OCI-LY7 (cell line): ENCODE results near the gene ME1. TPM values are rescaled to one million over a fixed set of nuclear protein-coding genes. Genes with fewer than 3 reads are reported as not detected.
A peak's percentile ranks its signal among the peaks of the same experiment; 100 is the strongest.

ENCODE experiments used
- BruUV-seq: library from RNA; stranded (reverse); fragments of 400-500 nt; replicated peaks from 2 replicates; lab custom pipeline; 2021; lab: Mats Ljungman, UMichigan
- CTCF ChIA-PET: fragments of 300-600 bp; sonication (Branson Sonifier 250); formaldehyde crosslinking; loops from one replicate; lab custom pipeline; 2022; ENCODE audit warnings: antibody characterized with exemption; ENCODE audit not compliant: unreplicated experiment; lab: Charles Lee
- POLR2A ChIA-PET: fragments of 300-600 bp; sonication (Branson Sonifier 250); formaldehyde crosslinking; loops from one replicate; lab custom pipeline; 2022; ENCODE audit warnings: antibody characterized with exemption; lab: Charles Lee
- DNase-seq: peaks from one replicate; pipeline ENCODE4 v3.0.0-alpha.2; 2015; ENCODE audit warnings: low spot score
- H2AFZ ChIP-seq: fragments of 200-600 bp; sonication (generic), shearing (Covaris generic); 2 replicates; pipeline ENCODE4 v1.6.1; 2014; ENCODE audit warnings: mild to moderate bottlenecking, antibody characterized with exemption, low read length, moderate library complexity
- H3K27ac ChIP-seq: fragments of 200-600 bp; sonication (generic); 2 replicates; pipeline ENCODE4 v1.5.1; 2014; ENCODE audit warnings: mixed run types, low read depth, mild to moderate bottlenecking, moderate library complexity, low read length, inconsistent platforms; ENCODE audit not compliant: poor library complexity, severe bottlenecking
- H3K36me3 ChIP-seq: fragments of 200-600 bp; sonication (generic); 2 replicates; pipeline ENCODE4 v1.6.1; 2014; ENCODE audit warnings: mild to moderate bottlenecking, antibody characterized with exemption, low read length, moderate library complexity, mixed read lengths; ENCODE audit not compliant: insufficient read depth
- H3K4me1 ChIP-seq: fragments of 200-600 bp; sonication (generic); 2 replicates; pipeline ENCODE4 v1.5.1; 2014; ENCODE audit warnings: mild to moderate bottlenecking, low read length; ENCODE audit not compliant: insufficient read depth, poor library complexity, severe bottlenecking
- H3K4me2 ChIP-seq: fragments of 200-600 bp; sonication (generic); 2 replicates; pipeline ENCODE4 v1.6.1; 2014; ENCODE audit warnings: mild to moderate bottlenecking, low read length
- H3K4me3 ChIP-seq: fragments of 200-600 bp; sonication (generic); 2 replicates; pipeline ENCODE4 v1.5.1; 2014; ENCODE audit warnings: mild to moderate bottlenecking, low read depth, low read length; ENCODE audit not compliant: poor library complexity, severe bottlenecking
- H3K79me2 ChIP-seq: fragments of 200-600 bp; sonication (generic); 2 replicates; pipeline ENCODE4 v1.6.1; 2016; ENCODE audit warnings: low read depth, mild to moderate bottlenecking, low read length, moderate library complexity, mixed read lengths; ENCODE audit not compliant: insufficient read depth
- H3K9me2 ChIP-seq: fragments of 200-600 bp; sonication (generic); 2 replicates; pipeline ENCODE4 v1.6.1; 2016; ENCODE audit warnings: mild to moderate bottlenecking, low read length, mixed read lengths; ENCODE audit not compliant: insufficient read depth
- H3K9me3 ChIP-seq: fragments of 200-600 bp; sonication (generic); 2 replicates; pipeline ENCODE4 v1.6.1; 2014; ENCODE audit warnings: mild to moderate bottlenecking, mixed run types, low read length, mixed read lengths
- H4K20me1 ChIP-seq: fragments of 200-600 bp; sonication (generic); 2 replicates; pipeline ENCODE4 v1.6.1; 2014; ENCODE audit warnings: mild to moderate bottlenecking, antibody characterized with exemption, low read length, moderate library complexity, mixed read lengths; ENCODE audit not compliant: insufficient read depth
- CTCF ChIP-seq: fragments of 200-600 bp; sonication (generic); conservative IDR thresholded peaks from 2 replicates; pipeline ENCODE4 v1.5.1; 2014; ENCODE audit warnings: mild to moderate bottlenecking, antibody characterized with exemption, low read length, moderate library complexity, mixed read lengths
- EZH2phosphoT487 ChIP-seq: fragments of 200-600 bp; sonication (generic); IDR thresholded peaks from 2 replicates; pipeline ENCODE4 v1.6.1; 2018; ENCODE audit warnings: low read depth, borderline replicate concordance, mild to moderate bottlenecking, mixed run types, antibody characterized with exemption, low read length, moderate library complexity, mixed read lengths
- intact Hi-C: fragments of 100-400 bp; cut with micrococcal nuclease; formaldehyde crosslinking; loops from one replicate; pipeline ENCODE4 v1.10.0; 2022; ENCODE audit not compliant: unreplicated experiment
- total RNA-seq, 2 experiments: library from RNA; depleted of rRNA in 1 of 2; stranded (reverse); fragments of >200 nt in 1 of 2; shearing (Covaris generic) in 1 of 2; gene quantifications; 2 replicates each; pipeline ENCODE4 v1.2.3, GENCODE V29; 2014 to 2022

Gene ME1
- total RNA-seq, 2 experiments from 2014 or later: not detected

- no peaks in the 10 kb centered on the region for H3K4me1 ChIP-seq
- no peaks in the 10 kb centered on the region for H3K9me2 ChIP-seq
- BruUV-seq: no TSS peak
- no peak overlapping the region for H2AFZ ChIP-seq
- POLR2A ChIA-PET: interaction anchor here (0.6 to 0.9 kb wide), 2 partner anchors 10 to 77 kb away, joined by 3 read pairs; no protein-coding TSS in a partner anchor
- no peak overlapping the region for H3K27ac ChIP-seq
- H3K4me2 ChIP-seq: no peak overlapping the region
- intact Hi-C loops: no loop called here
- no peaks in the 10 kb centered on the region for H3K36me3 ChIP-seq
- no peaks in the 10 kb centered on the region for H4K20me1 ChIP-seq
- DNase-seq: peak; percentile 10
- CTCF ChIA-PET: no interaction called here
- TF ChIP-seq CTCF (peak; percentile 58), EZH2phosphoT487 (no peak)
- no peaks in the 10 kb centered on the region for H3K79me2 ChIP-seq
- no peaks in the 10 kb centered on the region for H3K9me3 ChIP-seq
- no peak overlapping the region for H3K4me3 ChIP-seq
Measured at GRCh38 chr6:83417880-83418663, 12.8 kb downstream of the ME1 start.

- intact Hi-C loops: no loop called here
- H3K4me2 ChIP-seq: no peak overlapping the region
- H3K9me3 ChIP-seq: no peaks in the 10 kb centered on the region
- DNase-seq: no peak
- H3K36me3 ChIP-seq: no peaks in the 10 kb centered on the region
- CTCF ChIA-PET: no interaction called here
- H3K4me1 ChIP-seq: no peaks in the 10 kb centered on the region
- H2AFZ ChIP-seq: no peak overlapping the region
- no peaks in the 10 kb centered on the region for H3K9me2 ChIP-seq
- POLR2A ChIA-PET: interaction anchor here (1.1 kb wide), 1 partner anchor 10 kb away, joined by 3 read pairs; no protein-coding TSS in a partner anchor
- H3K4me3 ChIP-seq: no peak overlapping the region
- no TSS peak for BruUV-seq
- no peaks in the 10 kb centered on the region for H4K20me1 ChIP-seq
- no peak overlapping the region for H3K27ac ChIP-seq
- no peaks in the 10 kb centered on the region for H3K79me2 ChIP-seq
- TF ChIP-seq CTCF: no peak
- no peak for TF ChIP-seq EZH2phosphoT487
Measured at GRCh38 chr6:83413068-83413467, 17.8 kb downstream of the ME1 start.

GRCh38 chr6:83411731-83412130, 19.1 kb downstream of the ME1 start:
- no peak for TF ChIP-seq EZH2phosphoT487
- TF ChIP-seq CTCF: no peak
- CTCF ChIA-PET: no interaction called here
- no peaks in the 10 kb centered on the region for H3K9me2 ChIP-seq
- no TSS peak for BruUV-seq
- no peak overlapping the region for H3K4me3 ChIP-seq
- DNase-seq: no peak
- intact Hi-C loops: no loop called here
- no peaks in the 10 kb centered on the region for H3K79me2 ChIP-seq
- no peaks in the 10 kb centered on the region for H4K20me1 ChIP-seq
- no peak overlapping the region for H2AFZ ChIP-seq
- H3K9me3 ChIP-seq: no peaks in the 10 kb centered on the region
- no peak overlapping the region for H3K27ac ChIP-seq
- no peaks in the 10 kb centered on the region for H3K36me3 ChIP-seq
- no peaks in the 10 kb centered on the region for H3K4me1 ChIP-seq
- no peak overlapping the region for H3K4me2 ChIP-seq
- POLR2A ChIA-PET: no interaction called here
